Measurements from ENCODE around the gene SHH. TPM values are rescaled to one million over a fixed set of nuclear protein-coding genes. Genes with fewer than 3 reads are reported as not detected.

The SHH gene
- total and polyA plus RNA-seq, 11 donors, result not detected

- DNase-seq (no peak), ATAC-seq (peak in 2 of 4 donors; percentile 38 to 45)
- no peak for TF ChIP-seq POLR2A (IDR thresholded peaks at IDR 0.05)
- TF ChIP-seq CTCF (IDR thresholded peaks at IDR 0.05), result no peak
- Histone ChIP-seq H3K4me1 (peaks cover 0 to 3% (median 0%) of the 10 kb centered on the region in 12 donors), H3K27me3 (no peaks in the 10 kb centered on the region), H3K27ac (no peak overlapping the region), H3K36me3 (peaks cover 0 to 99% (median 91%) of the 10 kb centered on the region in 9 donors), H3K9me3 (no peaks in the 10 kb centered on the region), H3K4me3 (no peak overlapping the region)
- intact Hi-C loops (cut with DNase I), result no loop called here
- 81 to 96% (median 93%) methylated on average over 14 of the region's 14 CpGs for WGBS, 4 donors
Measured at GRCh38 chr7:155774947-155775346, 37.3 kb downstream of the SHH start.

GRCh38 chr7:155773531-155773930, 38.7 kb downstream of the SHH start:
- 89 to 97% (median 95%) methylated on average over 4 of the region's 4 CpGs for WGBS, 4 donors
- no peak for DNase-seq
- Histone ChIP-seq H3K9me3 (no peaks in the 10 kb centered on the region), H3K27me3 (no peaks in the 10 kb centered on the region), H3K36me3 (peaks cover 0 to 100% (median 94%) of the 10 kb centered on the region in 9 donors), H3K27ac (no peak overlapping the region), H3K4me1 (peaks cover 0 to 9% (median 0%) of the 10 kb centered on the region in 12 donors), H3K4me3 (no peak overlapping the region)
- no peak for TF ChIP-seq CTCF (IDR thresholded peaks at IDR 0.05)
- no peak for TF ChIP-seq POLR2A (IDR thresholded peaks at IDR 0.05)
- intact Hi-C loops (cut with DNase I), result no loop called here
- no peak for ATAC-seq

GRCh38 chr7:155770241-155770640, 42.0 kb downstream of the SHH start:
- H3K4me3 ChIP-seq, result no peak overlapping the region
- no peaks in the 10 kb centered on the region for H3K9me3 ChIP-seq
- TF ChIP-seq CTCF (IDR thresholded peaks at IDR 0.05) (no peak), POLR2A (IDR thresholded peaks at IDR 0.05) (no peak)
- DNase-seq, result no peak
- no peaks in the 10 kb centered on the region for H3K27me3 ChIP-seq
- H3K27ac ChIP-seq, result peak overlapping the region in 4 of 12 donors; percentile 19 to 45 (median 32)
- 89 to 93% (median 91%) methylated on average over 6 of the region's 6 CpGs for WGBS, 4 donors
- no peak for ATAC-seq
- intact Hi-C loops (cut with DNase I), result loop anchor here in 1 of 10 donors (2.0 kb wide), 1 partner anchor 171 kb away; no protein-coding TSS in a partner anchor
- H3K36me3 ChIP-seq, result peaks cover 0 to 100% (median 89%) of the 10 kb centered on the region in 9 donors
- peaks cover 0 to 11% (median 0%) of the 10 kb centered on the region in 12 donors for H3K4me1 ChIP-seq

- H3K27ac ChIP-seq, result peak overlapping the region in 4 of 12 donors; percentile 18 to 66 (median 40)
- H3K36me3 ChIP-seq, result peaks cover 0 to 100% (median 89%) of the 10 kb centered on the region in 9 donors
- no peak for TF ChIP-seq POLR2A (IDR thresholded peaks at IDR 0.05)
- TF ChIP-seq CTCF (IDR thresholded peaks at IDR 0.05), result no peak
- WGBS, 4 donors, result 81 to 89% (median 86%) methylated on average over 6 of the region's 6 CpGs
- H3K9me3 ChIP-seq, result no peaks in the 10 kb centered on the region
- DNase-seq (no peak), ATAC-seq (peak in 3 of 4 donors; percentile 7 to 61 (median 60))
- H3K27me3 ChIP-seq, result no peaks in the 10 kb centered on the region
- H3K4me1 ChIP-seq, result peaks cover 0 to 17% (median under 1%) of the 10 kb centered on the region in 12 donors
- intact Hi-C loops (cut with DNase I), result loop anchor here in 8 of 10 donors (1.0 to 10.0 kb wide), 7 partner anchors 127 to 855 kb away; partner anchors contain the start of gene RBM33 (in 1 of the 8)
- H3K4me3 ChIP-seq, result no peak overlapping the region
Measured at GRCh38 chr7:155769701-155770100, 42.6 kb downstream of the SHH start.
